Measurements from ENCODE around the gene CEP72.

The CEP72 gene

DNA sequence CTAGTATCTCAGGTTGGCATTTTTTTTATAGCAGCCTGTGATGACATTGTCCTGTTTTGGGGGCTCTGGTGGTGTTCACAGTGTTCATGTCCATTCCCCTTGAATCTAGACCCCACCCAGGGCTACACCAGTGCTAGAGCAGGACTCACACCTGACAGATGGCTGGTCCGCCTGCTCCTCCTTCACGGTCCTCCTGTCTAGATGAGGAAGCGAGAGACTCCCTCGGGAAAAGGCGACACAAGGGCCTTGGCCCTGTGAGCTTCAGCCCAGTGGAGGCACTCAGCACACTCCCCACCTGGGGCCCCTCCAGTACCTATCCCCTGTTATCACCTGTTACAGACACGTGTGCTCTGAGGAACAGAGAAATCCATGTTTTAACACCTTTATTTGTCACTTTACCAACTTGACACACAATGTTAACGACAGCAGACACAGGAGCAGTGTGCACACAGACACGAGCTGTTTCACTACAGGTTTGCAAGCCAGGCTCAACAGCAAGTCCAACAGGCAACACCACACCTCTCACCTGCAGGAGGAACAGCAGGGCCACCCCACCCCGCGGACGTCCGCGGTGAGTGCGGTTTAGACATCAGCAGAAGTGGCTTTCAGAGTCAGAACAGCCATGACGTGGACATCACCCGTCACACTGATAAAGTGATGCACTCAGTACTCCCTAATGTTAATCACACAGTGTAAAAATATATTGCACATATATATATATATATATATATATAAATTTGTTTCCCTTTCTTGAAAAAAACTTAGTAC, 47.5 kb downstream of the CEP72 start:
- Histone ChIP-seq H3K36me3 (peaks cover 43% of the 10 kb centered on the region), H3K4me1 (no peaks in the 10 kb centered on the region), H3K27me3 (no peaks in the 10 kb centered on the region), H3K9me3 (peaks cover 3% of the 10 kb centered on the region; the same call in 1 of the 2 replicates), H3K4me3 (ENCODE audit: low read depth, low read length) (no peak overlapping the region)
- no peak for DNase-seq
- TF ChIP-seq, protein P1, sequence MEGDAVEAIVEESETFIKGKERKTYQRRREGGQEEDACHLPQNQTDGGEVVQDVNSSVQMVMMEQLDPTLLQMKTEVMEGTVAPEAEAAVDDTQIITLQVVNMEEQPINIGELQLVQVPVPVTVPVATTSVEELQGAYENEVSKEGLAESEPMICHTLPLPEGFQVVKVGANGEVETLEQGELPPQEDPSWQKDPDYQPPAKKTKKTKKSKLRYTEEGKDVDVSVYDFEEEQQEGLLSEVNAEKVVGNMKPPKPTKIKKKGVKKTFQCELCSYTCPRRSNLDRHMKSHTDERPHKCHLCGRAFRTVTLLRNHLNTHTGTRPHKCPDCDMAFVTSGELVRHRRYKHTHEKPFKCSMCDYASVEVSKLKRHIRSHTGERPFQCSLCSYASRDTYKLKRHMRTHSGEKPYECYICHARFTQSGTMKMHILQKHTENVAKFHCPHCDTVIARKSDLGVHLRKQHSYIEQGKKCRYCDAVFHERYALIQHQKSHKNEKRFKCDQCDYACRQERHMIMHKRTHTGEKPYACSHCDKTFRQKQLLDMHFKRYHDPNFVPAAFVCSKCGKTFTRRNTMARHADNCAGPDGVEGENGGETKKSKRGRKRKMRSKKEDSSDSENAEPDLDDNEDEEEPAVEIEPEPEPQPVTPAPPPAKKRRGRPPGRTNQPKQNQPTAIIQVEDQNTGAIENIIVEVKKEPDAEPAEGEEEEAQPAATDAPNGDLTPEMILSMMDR (IDR thresholded peaks at IDR 0.05; ENCODE audit: low read depth, low read length), result no peak

DNA sequence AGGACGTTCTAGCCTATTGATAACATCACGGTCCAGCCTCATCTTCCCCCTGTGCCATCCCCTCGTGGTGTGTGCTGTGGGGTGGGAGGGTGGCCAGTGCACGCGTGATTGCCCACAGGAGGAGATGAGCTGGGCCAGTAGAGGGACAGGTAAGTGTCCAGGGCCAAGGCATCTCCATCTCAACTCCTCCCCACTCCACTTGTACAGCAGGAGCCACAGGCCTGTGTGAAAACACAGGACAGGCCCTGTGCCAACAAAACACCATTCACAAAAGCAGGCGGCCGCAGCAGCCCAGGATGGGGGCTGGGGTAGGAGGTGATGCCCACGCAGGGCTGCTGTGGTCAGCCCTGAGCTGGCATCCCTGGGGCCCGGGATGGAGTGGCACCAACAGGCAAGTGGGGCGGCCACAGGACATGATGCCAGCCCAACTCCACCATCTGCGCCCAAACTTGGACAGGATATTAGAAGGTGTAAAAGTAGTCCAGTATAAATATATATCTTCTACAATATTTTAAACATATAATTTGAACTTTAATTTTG, 48.4 kb downstream of the CEP72 start:
- DNase-seq, result no peak
- H3K4me1 ChIP-seq, result no peaks in the 10 kb centered on the region
- H3K27me3 ChIP-seq, result no peaks in the 10 kb centered on the region
- peaks cover 3% of the 10 kb centered on the region; the same call in 1 of the 2 replicates for H3K9me3 ChIP-seq
- peaks cover 48% of the 10 kb centered on the region for H3K36me3 ChIP-seq
- TF ChIP-seq, protein P1 (IDR thresholded peaks at IDR 0.05; ENCODE audit: low read depth, low read length), result no peak
- H3K4me3 ChIP-seq (ENCODE audit: low read depth, low read length), result no peak overlapping the region

GRCh38 chr5:661891-662750, 50.0 kb downstream of the CEP72 start:
- TF ChIP-seq, protein P1 (IDR thresholded peaks at IDR 0.05; ENCODE audit: low read depth, low read length), result no peak
- peaks cover 47% of the 10 kb centered on the region for H3K36me3 ChIP-seq
- DNase-seq, result peak; percentile 9
- H3K9me3 ChIP-seq, result peaks cover 3% of the 10 kb centered on the region; the same call in 1 of the 2 replicates
- no peak overlapping the region for H3K4me3 ChIP-seq (ENCODE audit: low read depth, low read length)
- H3K4me1 ChIP-seq, result no peaks in the 10 kb centered on the region
- no peaks in the 10 kb centered on the region for H3K27me3 ChIP-seq

- H3K4me1 ChIP-seq, result no peaks in the 10 kb centered on the region
- H3K9me3 ChIP-seq, result peaks cover 3% of the 10 kb centered on the region; the same call in 1 of the 2 replicates
- peaks cover 39% of the 10 kb centered on the region for H3K36me3 ChIP-seq
- H3K4me3 ChIP-seq (ENCODE audit: low read depth, low read length), result no peak overlapping the region
- DNase-seq, result no peak
- H3K27me3 ChIP-seq, result no peaks in the 10 kb centered on the region
- TF ChIP-seq, protein P1 (IDR thresholded peaks at IDR 0.05; ENCODE audit: low read depth, low read length), result no peak
These were observed 50.8 kb downstream of the CEP72 start for GRCh38 chr5:662751-663435.

- Histone ChIP-seq H3K27me3 (no peaks in the 10 kb centered on the region), H3K36me3 (peaks cover 37% of the 10 kb centered on the region), H3K9me3 (peaks cover 3% of the 10 kb centered on the region; the same call in 1 of the 2 replicates), H3K4me1 (no peaks in the 10 kb centered on the region), H3K4me3 (ENCODE audit: low read depth, low read length) (no peak overlapping the region)
- DNase-seq, result no peak
- TF ChIP-seq, protein P1 (IDR thresholded peaks at IDR 0.05; ENCODE audit: low read depth, low read length), result 0 out of 2 replicates have a peak, but pooled peaks have one; percentile 4
These were observed 51.5 kb downstream of the CEP72 start for GRCh38 chr5:663436-664342.

All from BE2C (cell line).